GM18511 (cell line): ENCODE measurements around the gene SPAG9.
"Not testable (repeated sequence)": the region's sequence is repeated elsewhere in the genome, so short reads cannot be mapped to it uniquely, and the experiment has no call there.

ENCODE experiments used
- ATAC-seq: cut with Tn5 transposase; IDR thresholded peaks from one replicate; pipeline ENCODE4 v1.9.1; 2021; ENCODE audit warnings: mild to moderate bottlenecking, moderate library complexity; ENCODE audit not compliant: unreplicated experiment

Gene SPAG9

GRCh38 chr17:51133365-51133764, 12.7 kb upstream of the SPAG9 start:
- ATAC-seq: peak; percentile 8

- peak; percentile 84 for ATAC-seq
These were observed 12.3 kb upstream of the SPAG9 start for GRCh38 chr17:51132964-51133319.

- ATAC-seq: no peak
These were observed 7.4 kb upstream of the SPAG9 start for GRCh38 chr17:51128076-51128475.

GRCh38 chr17:51124640-51125503, 4.2 kb upstream of the SPAG9 start:
- ATAC-seq: no peak

- not testable (repeated sequence) for ATAC-seq
These were observed 1.9 kb upstream of the SPAG9 start for GRCh38 chr17:51122473-51123115.

GRCh38 chr17:51121620-51122472, 1.2 kb upstream of the SPAG9 start:
- ATAC-seq: peak; percentile 35

GRCh38 chr17:51120357-51120738, 320 bp downstream of the SPAG9 start:
- ATAC-seq: peak; percentile 54

GRCh38 chr17:51119415-51120356, 982 bp downstream of the SPAG9 start:
- ATAC-seq: peak; percentile 29

- no peak for ATAC-seq
These were observed 2.1 kb downstream of the SPAG9 start for GRCh38 chr17:51118330-51119195.

- ATAC-seq: no peak
These were observed 5.5 kb downstream of the SPAG9 start for GRCh38 chr17:51115179-51115578.

- not testable (repeated sequence) for ATAC-seq
These were observed 8.1 kb downstream of the SPAG9 start for GRCh38 chr17:51112303-51113222.

GRCh38 chr17:51107778-51108177, 12.9 kb downstream of the SPAG9 start:
- ATAC-seq: no peak

GRCh38 chr17:51103451-51103850, 17.2 kb downstream of the SPAG9 start:
- no peak for ATAC-seq

- no peak for ATAC-seq
These were observed 17.6 kb downstream of the SPAG9 start for GRCh38 chr17:51103050-51103449.

- ATAC-seq: no peak
These were observed 22.8 kb downstream of the SPAG9 start for GRCh38 chr17:51097708-51098446.

GRCh38 chr17:51091635-51092034, 29.0 kb downstream of the SPAG9 start:
- ATAC-seq: no peak

- not testable (repeated sequence) for ATAC-seq
These were observed 31.8 kb downstream of the SPAG9 start for GRCh38 chr17:51088868-51089267.

- no peak for ATAC-seq
These were observed 32.4 kb downstream of the SPAG9 start for GRCh38 chr17:51088287-51088686.
